HEK293 (cell line): ENCODE measurements around the gene TRABD.

ENCODE experiments used
- GLIS2 ChIP-seq: fragments of 450-650 bp; formaldehyde crosslinking; IDR thresholded peaks from 2 replicates; pipeline ENCODE4 v1.5.1; 2016; ENCODE audit warnings: missing biosample characterization, missing genetic modification characterization
- HOXD13 ChIP-seq: sonication (generic); formaldehyde crosslinking; IDR thresholded peaks from 2 replicates; pipeline ENCODE4 v1.8.0; 2022; ENCODE audit warnings: missing genetic modification reagents, borderline replicate concordance
- IKZF3 ChIP-seq: fragments of 450-650 bp; IDR thresholded peaks from 2 replicates; pipeline ENCODE4 v1.5.0; 2018; ENCODE audit warnings: missing biosample characterization, mild to moderate bottlenecking, missing genetic modification characterization, moderate library complexity
- KLF1 ChIP-seq: fragments of 450-650 bp; formaldehyde crosslinking; IDR thresholded peaks from 2 replicates; pipeline ENCODE4 v1.5.1; 2016; ENCODE audit warnings: missing biosample characterization, missing genetic modification characterization
- KLF8 ChIP-seq: fragments of 450-650 bp; formaldehyde crosslinking; IDR thresholded peaks from 2 replicates; pipeline ENCODE4 v1.5.1; 2016; ENCODE audit warnings: missing biosample characterization, missing genetic modification characterization
- KLF9 ChIP-seq: fragments of 450-650 bp; formaldehyde crosslinking; IDR thresholded peaks from 2 replicates; pipeline ENCODE4 v1.5.1; 2016; ENCODE audit warnings: missing biosample characterization, missing genetic modification characterization, low read depth
- MYNN ChIP-seq: fragments of 450-650 bp; formaldehyde crosslinking; IDR thresholded peaks from 2 replicates; pipeline ENCODE4 v1.5.1; 2016; ENCODE audit warnings: missing biosample characterization, missing genetic modification characterization, borderline replicate concordance
- OSR2 ChIP-seq: fragments of 450-650 bp; formaldehyde crosslinking; IDR thresholded peaks from 2 replicates; pipeline ENCODE4 v1.5.1; 2016; ENCODE audit warnings: missing biosample characterization, missing genetic modification characterization
- SP2 ChIP-seq: fragments of 450-650 bp; formaldehyde crosslinking; IDR thresholded peaks from 2 replicates; pipeline ENCODE4 v1.5.1; 2016; ENCODE audit warnings: missing biosample characterization, missing genetic modification characterization
- SP7 ChIP-seq: fragments of 450-650 bp; formaldehyde crosslinking; IDR thresholded peaks from 2 replicates; pipeline ENCODE4 v1.5.1; 2016; ENCODE audit warnings: missing biosample characterization, missing genetic modification characterization
- TRIM28 ChIP-seq: IDR thresholded peaks from 2 replicates; pipeline ENCODE4 v1.6.1; 2011; ENCODE audit warnings: low read length, control low read depth, borderline replicate concordance
- ZBTB20 ChIP-seq: fragments of 450-650 bp; formaldehyde crosslinking; IDR thresholded peaks from 2 replicates; pipeline ENCODE4 v1.5.1; 2016; ENCODE audit warnings: missing biosample characterization, missing genetic modification characterization
- ZBTB7A ChIP-seq: fragments of 450-650 bp; formaldehyde crosslinking; IDR thresholded peaks from 2 replicates; pipeline ENCODE4 v1.5.1; 2016; ENCODE audit warnings: low read depth, missing biosample characterization, missing genetic modification characterization
- ZFHX2 ChIP-seq: fragments of 450-650 bp; formaldehyde crosslinking; conservative IDR thresholded peaks from 2 replicates; pipeline ENCODE4 v1.5.1; 2016; ENCODE audit warnings: missing biosample characterization, missing genetic modification characterization
- ZNF10 ChIP-seq: fragments of 450-650 bp; formaldehyde crosslinking; IDR thresholded peaks from 2 replicates; pipeline ENCODE4 v1.5.1; 2017; ENCODE audit warnings: missing biosample characterization, missing genetic modification characterization
- ZNF112 ChIP-seq: fragments of 450-650 bp; formaldehyde crosslinking; IDR thresholded peaks from 2 replicates; pipeline ENCODE4 v1.5.0; 2017; ENCODE audit warnings: missing biosample characterization, missing genetic modification characterization
- ZNF24 ChIP-seq: fragments of 450-650 bp; formaldehyde crosslinking; IDR thresholded peaks from 2 replicates; pipeline ENCODE4 v1.5.1; 2016; ENCODE audit warnings: missing biosample characterization, missing genetic modification characterization
- ZNF521 ChIP-seq: fragments of 450-650 bp; formaldehyde crosslinking; IDR thresholded peaks from 2 replicates; pipeline ENCODE4 v1.5.1; 2017; ENCODE audit warnings: missing biosample characterization, mild to moderate bottlenecking, missing genetic modification characterization
- ZNF544 ChIP-seq: fragments of 450-650 bp; formaldehyde crosslinking; IDR thresholded peaks from 2 replicates; pipeline ENCODE4 v1.5.0; 2017; ENCODE audit warnings: missing biosample characterization, missing genetic modification characterization
- ZNF621 ChIP-seq: fragments of 450-650 bp; formaldehyde crosslinking; IDR thresholded peaks from 2 replicates; pipeline ENCODE4 v1.5.1; 2017; ENCODE audit warnings: missing biosample characterization, missing genetic modification characterization
- ZNF624 ChIP-seq: fragments of 450-650 bp; formaldehyde crosslinking; IDR thresholded peaks from 2 replicates; pipeline ENCODE4 v1.5.1; 2017; ENCODE audit warnings: missing biosample characterization, missing genetic modification characterization
- ZNF629 ChIP-seq: fragments of 450-650 bp; formaldehyde crosslinking; IDR thresholded peaks from 2 replicates; pipeline ENCODE4 v1.5.1; 2017; ENCODE audit warnings: missing biosample characterization, missing genetic modification characterization
- ZNF670 ChIP-seq: fragments of 450-650 bp; formaldehyde crosslinking; IDR thresholded peaks from 2 replicates; pipeline ENCODE4 v1.5.1; 2016; ENCODE audit warnings: missing biosample characterization, missing genetic modification characterization, low read depth
- ZNF677 ChIP-seq: fragments of 450-650 bp; IDR thresholded peaks from 2 replicates; pipeline ENCODE4 v1.5.0; 2018; ENCODE audit warnings: missing biosample characterization, mild to moderate bottlenecking, missing genetic modification characterization, moderate library complexity
- ZNF777 ChIP-seq: fragments of 450-650 bp; formaldehyde crosslinking; IDR thresholded peaks from 2 replicates; pipeline ENCODE4 v1.5.1; 2017; ENCODE audit warnings: missing biosample characterization, missing genetic modification characterization, borderline replicate concordance
- ZNF830 ChIP-seq: fragments of 450-650 bp; IDR thresholded peaks from 2 replicates; pipeline ENCODE4 v1.5.0; 2018; ENCODE audit warnings: missing biosample characterization, missing genetic modification characterization, low read depth, mild to moderate bottlenecking, moderate library complexity
- ZNF837 ChIP-seq: fragments of 450-650 bp; formaldehyde crosslinking; IDR thresholded peaks from 2 replicates; pipeline ENCODE4 v1.5.1; 2016; ENCODE audit warnings: missing biosample characterization, missing genetic modification characterization
- TF ChIP-seq, protein P1 (sequence below): fragments of 450-650 bp; formaldehyde crosslinking; IDR thresholded peaks from 2 replicates; pipeline ENCODE4 v1.5.1; 2016; ENCODE audit warnings: missing biosample characterization, missing genetic modification characterization
- TF ChIP-seq, protein P2 (sequence below): fragments of 450-650 bp; formaldehyde crosslinking; IDR thresholded peaks from 2 replicates; pipeline ENCODE4 v1.5.1; 2016; ENCODE audit warnings: missing biosample characterization, missing genetic modification characterization
- TF ChIP-seq, protein P3 (sequence below): fragments of 450-650 bp; formaldehyde crosslinking; IDR thresholded peaks from 2 replicates; pipeline ENCODE4 v1.5.1; 2016; ENCODE audit warnings: missing biosample characterization, missing genetic modification characterization
- TF ChIP-seq, protein P4 (sequence below): fragments of 450-650 bp; formaldehyde crosslinking; IDR thresholded peaks from 2 replicates; pipeline ENCODE4 v1.5.1; 2016; ENCODE audit warnings: missing biosample characterization, missing genetic modification characterization
- TF ChIP-seq, protein P5 (sequence below): fragments of 450-650 bp; formaldehyde crosslinking; IDR thresholded peaks from 2 replicates; pipeline ENCODE4 v1.5.1; 2016; ENCODE audit warnings: missing biosample characterization, missing genetic modification characterization

The TRABD gene

DNA sequence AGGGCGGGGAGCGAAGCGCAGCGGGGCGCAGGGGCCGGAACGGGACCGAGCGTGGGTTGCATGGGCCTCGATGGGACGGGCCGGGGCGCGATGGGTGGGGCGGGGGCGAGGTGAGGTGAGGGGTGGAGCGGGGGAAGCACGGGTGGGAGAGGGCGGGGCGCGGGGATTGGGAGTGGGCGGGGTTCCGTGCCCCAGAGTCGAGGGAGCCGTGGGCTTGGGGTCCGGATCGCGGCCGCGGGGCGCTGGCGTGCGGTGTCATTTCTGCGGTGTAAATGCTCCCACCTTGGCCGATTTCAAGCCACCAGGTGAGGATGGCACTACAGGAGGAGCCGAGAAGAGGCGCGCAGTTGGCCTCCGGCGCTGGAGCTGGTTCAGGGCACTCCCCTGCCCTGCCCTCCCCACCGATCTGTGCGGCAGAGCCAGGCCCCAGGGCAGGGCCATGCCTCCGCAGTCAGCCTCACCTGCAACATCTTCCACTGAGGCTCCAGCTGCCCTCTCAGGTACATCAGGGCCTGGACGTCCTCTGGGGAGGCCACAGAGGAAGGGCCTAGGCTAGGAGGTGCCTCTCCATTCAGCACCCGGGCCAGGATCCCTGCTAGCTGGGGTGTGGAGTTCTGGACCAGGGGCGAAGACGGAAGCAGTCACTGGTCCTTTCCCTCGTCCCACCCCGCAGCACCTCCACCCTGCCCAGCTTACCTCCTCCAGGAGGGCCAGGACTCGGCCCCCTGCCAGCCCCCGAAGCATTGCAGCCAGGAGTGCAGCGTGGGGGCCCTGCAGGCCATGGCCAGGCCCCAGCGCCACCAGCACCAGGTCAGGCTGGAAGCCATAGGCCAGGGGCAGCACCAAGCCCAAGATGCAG lies 59.7 kb downstream of the TRABD start (continued):
- TF ChIP-seq, protein P1, sequence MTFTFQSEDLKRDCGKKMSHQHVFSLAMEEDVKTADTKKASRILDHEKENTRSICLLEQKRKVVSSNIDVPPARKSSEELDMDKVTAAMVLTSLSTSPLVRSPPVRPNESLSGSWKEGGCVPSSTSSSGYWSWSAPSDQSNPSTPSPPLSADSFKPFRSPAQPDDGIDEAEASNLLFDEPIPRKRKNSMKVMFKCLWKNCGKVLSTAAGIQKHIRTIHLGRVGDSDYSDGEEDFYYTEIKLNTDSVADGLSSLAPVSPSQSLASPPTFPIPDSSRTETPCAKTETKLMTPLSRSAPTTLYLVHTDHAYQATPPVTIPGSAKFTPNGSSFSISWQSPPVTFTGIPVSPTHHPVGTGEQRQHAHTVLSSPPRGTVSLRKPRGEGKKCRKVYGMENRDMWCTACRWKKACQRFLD (tag by site-specific recombination): no peak
- TF ChIP-seq KLF1 (tag by site-specific recombination) (peak; percentile 88), ZNF112 (no peak), ZBTB20 (no peak; the same call in 1 of the 2 replicates), SP2 (tag by site-specific recombination) (no peak; the same call in 1 of the 2 replicates), ZNF837 (no peak), ZNF777 (tag by site-specific recombination) (no peak), ZNF621 (tag by site-specific recombination) (no peak), HOXD13 (CRISPR knock-in tag) (no peak), ZBTB7A (tag by site-specific recombination) (0 out of 2 replicates have a peak, but pooled peaks have one; percentile 34), ZNF544 (tag by site-specific recombination) (no peak), ZNF629 (tag by site-specific recombination) (no peak; the same call in 1 of the 2 replicates), ZNF624 (tag by site-specific recombination) (no peak), KLF9 (tag by site-specific recombination) (peak; percentile 85), IKZF3 (tag by site-specific recombination) (no peak), ZNF10 (no peak), ZNF830 (tag by site-specific recombination) (no peak), ZFHX2 (tag by site-specific recombination) (peak; percentile 77), ZNF24 (tag by site-specific recombination) (no peak), KLF8 (tag by site-specific recombination) (no peak), ZNF521 (tag by site-specific recombination) (no peak), SP7 (0 out of 2 replicates have a peak, but pooled peaks have one; percentile 20), TRIM28 (no peak), ZNF670 (tag by site-specific recombination) (no peak), ZNF677 (tag by site-specific recombination) (no peak), GLIS2 (0 out of 2 replicates have a peak, but pooled peaks have one; percentile 14), OSR2 (tag by site-specific recombination) (no peak), MYNN (no peak)
- TF ChIP-seq, protein P2, sequence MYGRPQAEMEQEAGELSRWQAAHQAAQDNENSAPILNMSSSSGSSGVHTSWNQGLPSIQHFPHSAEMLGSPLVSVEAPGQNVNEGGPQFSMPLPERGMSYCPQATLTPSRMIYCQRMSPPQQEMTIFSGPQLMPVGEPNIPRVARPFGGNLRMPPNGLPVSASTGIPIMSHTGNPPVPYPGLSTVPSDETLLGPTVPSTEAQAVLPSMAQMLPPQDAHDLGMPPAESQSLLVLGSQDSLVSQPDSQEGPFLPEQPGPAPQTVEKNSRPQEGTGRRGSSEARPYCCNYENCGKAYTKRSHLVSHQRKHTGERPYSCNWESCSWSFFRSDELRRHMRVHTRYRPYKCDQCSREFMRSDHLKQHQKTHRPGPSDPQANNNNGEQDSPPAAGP (tag by site-specific recombination): 0 out of 2 replicates have a peak, but pooled peaks have one; percentile 11
- TF ChIP-seq, protein P3, sequence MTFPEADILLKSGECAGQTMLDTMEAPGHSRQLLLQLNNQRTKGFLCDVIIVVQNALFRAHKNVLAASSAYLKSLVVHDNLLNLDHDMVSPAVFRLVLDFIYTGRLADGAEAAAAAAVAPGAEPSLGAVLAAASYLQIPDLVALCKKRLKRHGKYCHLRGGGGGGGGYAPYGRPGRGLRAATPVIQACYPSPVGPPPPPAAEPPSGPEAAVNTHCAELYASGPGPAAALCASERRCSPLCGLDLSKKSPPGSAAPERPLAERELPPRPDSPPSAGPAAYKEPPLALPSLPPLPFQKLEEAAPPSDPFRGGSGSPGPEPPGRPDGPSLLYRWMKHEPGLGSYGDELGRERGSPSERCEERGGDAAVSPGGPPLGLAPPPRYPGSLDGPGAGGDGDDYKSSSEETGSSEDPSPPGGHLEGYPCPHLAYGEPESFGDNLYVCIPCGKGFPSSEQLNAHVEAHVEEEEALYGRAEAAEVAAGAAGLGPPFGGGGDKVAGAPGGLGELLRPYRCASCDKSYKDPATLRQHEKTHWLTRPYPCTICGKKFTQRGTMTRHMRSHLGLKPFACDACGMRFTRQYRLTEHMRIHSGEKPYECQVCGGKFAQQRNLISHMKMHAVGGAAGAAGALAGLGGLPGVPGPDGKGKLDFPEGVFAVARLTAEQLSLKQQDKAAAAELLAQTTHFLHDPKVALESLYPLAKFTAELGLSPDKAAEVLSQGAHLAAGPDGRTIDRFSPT (tag by site-specific recombination): peak; percentile 26; the same call in 1 of the 2 replicates
- TF ChIP-seq, protein P4, sequence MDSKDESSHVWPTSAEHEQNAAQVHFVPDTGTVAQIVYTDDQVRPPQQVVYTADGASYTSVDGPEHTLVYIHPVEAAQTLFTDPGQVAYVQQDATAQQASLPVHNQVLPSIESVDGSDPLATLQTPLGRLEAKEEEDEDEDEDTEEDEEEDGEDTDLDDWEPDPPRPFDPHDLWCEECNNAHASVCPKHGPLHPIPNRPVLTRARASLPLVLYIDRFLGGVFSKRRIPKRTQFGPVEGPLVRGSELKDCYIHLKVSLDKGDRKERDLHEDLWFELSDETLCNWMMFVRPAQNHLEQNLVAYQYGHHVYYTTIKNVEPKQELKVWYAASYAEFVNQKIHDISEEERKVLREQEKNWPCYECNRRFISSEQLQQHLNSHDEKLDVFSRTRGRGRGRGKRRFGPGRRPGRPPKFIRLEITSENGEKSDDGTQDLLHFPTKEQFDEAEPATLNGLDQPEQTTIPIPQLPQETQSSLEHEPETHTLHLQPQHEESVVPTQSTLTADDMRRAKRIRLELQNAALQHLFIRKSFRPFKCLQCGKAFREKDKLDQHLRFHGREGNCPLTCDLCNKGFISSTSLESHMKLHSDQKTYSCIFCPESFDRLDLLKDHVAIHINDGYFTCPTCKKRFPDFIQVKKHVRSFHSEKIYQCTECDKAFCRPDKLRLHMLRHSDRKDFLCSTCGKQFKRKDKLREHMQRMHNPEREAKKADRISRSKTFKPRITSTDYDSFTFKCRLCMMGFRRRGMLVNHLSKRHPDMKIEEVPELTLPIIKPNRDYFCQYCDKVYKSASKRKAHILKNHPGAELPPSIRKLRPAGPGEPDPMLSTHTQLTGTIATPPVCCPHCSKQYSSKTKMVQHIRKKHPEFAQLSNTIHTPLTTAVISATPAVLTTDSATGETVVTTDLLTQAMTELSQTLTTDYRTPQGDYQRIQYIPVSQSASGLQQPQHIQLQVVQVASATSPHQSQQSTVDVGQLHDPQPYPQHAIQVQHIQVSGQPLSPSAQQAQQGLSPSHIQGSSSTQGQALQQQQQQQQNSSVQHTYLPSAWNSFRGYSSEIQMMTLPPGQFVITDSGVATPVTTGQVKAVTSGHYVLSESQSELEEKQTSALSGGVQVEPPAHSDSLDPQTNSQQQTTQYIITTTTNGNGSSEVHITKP (tag by site-specific recombination): 0 out of 2 replicates have a peak, but pooled peaks have one; percentile 1
- TF ChIP-seq, protein P5, sequence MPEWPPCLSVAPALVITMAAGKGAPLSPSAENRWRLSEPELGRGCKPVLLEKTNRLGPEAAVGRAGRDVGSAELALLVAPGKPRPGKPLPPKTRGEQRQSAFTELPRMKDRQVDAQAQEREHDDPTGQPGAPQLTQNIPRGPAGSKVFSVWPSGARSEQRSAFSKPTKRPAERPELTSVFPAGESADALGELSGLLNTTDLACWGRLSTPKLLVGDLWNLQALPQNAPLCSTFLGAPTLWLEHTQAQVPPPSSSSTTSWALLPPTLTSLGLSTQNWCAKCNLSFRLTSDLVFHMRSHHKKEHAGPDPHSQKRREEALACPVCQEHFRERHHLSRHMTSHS: no peak
